Measurements from ENCODE around the gene ENHO. TPM values are rescaled to one million over a fixed set of nuclear protein-coding genes. Genes with fewer than 3 reads are reported as not detected.
A peak's percentile ranks its signal among the peaks of the same experiment; 100 is the strongest.

Gene ENHO
- total RNA-seq (2013), result 7.0 TPM
- polyA plus RNA-seq, result 1 to 10 TPM; 2.3 to 3.2 (median 2.7) TPM
- polyA minus RNA-seq, result 0.83 and 3.6 TPM in 2 replicates
- 0.06 to 2.5 (median 1.0) reads per million in 11 experiments for total RNA-seq

GRCh38 chr9:34522971-34523797 lies at the start of gene ENHO:
Gene ENHO (minus strand): TSS chr9:34522990. CDS start chr9:34521695, 1,295 bp downstream.
- Histone ChIP-seq H2AFZ (ENCODE audit: insufficient read depth, low read depth, low read length, poor library complexity, severe bottlenecking) (peak within 1 kb of the TSS; percentile 59), H3K4me1 (ENCODE audit: control insufficient read depth in 1 of 2, insufficient read depth in 2 of 2, low read length in 2 of 2) (peaks cover 37 to 43% of the 10 kb centered on the region in 2 donors), H3K9ac (ENCODE audit: insufficient read depth, low read length, poor library complexity, severe bottlenecking) (peak within 1 kb of the TSS; percentile 69), H3K79me2 (ENCODE audit: insufficient read depth, low read length) (no peaks in the 10 kb centered on the region), H3K4me3 (replicated peaks in 1 of 3; ENCODE audit: low read depth in 2 of 3, low read length in 3 of 3) (peak within 1 kb of the TSS; percentile 30 to 74 (median 36)), H3K9me3 (replicated peaks in 1 of 2; ENCODE audit: control insufficient read depth in 1 of 2, insufficient read depth in 1 of 2, low read length in 2 of 2) (no peaks in the 10 kb centered on the region), H4K20me1 (ENCODE audit: insufficient read depth, low read length) (no peaks in the 10 kb centered on the region), H3K27me3 (ENCODE audit: control insufficient read depth in 2 of 2, insufficient read depth in 2 of 2, low read length in 2 of 2) (peaks cover 5 to 34% of the 10 kb centered on the region in 2 donors), H3K4me2 (replicated peaks; ENCODE audit: extremely low read depth, low read length, poor library complexity, severe bottlenecking) (peak within 1 kb of the TSS; percentile 85), H3K27ac (ENCODE audit: low read depth in 1 of 2, low read length in 2 of 2) (no peak within 1 kb of the TSS), H3K36me3 (replicated peaks in 1 of 2; ENCODE audit: control insufficient read depth in 1 of 2, insufficient read depth in 2 of 2, low read length in 2 of 2) (no peaks in the 10 kb centered on the region)
- peak within 1 kb of the TSS; percentile 72 to 89 for H3K4me3 Mint-ChIP-seq
- DNase-seq, result peak; percentile 82 to 87 (median 82)
- 6% methylated on average over 50 of the region's 63 CpGs for WGBS (ENCODE audit: insufficient coverage)
- H3K36me3 Mint-ChIP-seq, result peaks cover 0 to 2% of the 10 kb centered on the region in 2 donors
- peaks cover 0 to 2% (median 0%) of the 10 kb centered on the region in 7 donors for H3K9me3 Mint-ChIP-seq
- TF ChIP-seq CTCF (IDR thresholded peaks at IDR 0.05), result no peak
- peak within 1 kb of the TSS in 2 of 7 donors; percentile 13 to 66 for H3K27ac Mint-ChIP-seq
- H3K4me1 Mint-ChIP-seq, result peaks cover 29% of the 10 kb centered on the region
- intact Hi-C loops (cut with micrococcal nuclease), result loop anchor here (5.0 kb wide), 2 partner anchors 66 to 146 kb away; partner anchors contain the start of genes DNAI1 (in 1 of the 2), FAM219A (in 1 of the 2) and MYORG (in 1 of the 2)
- H3K27me3 Mint-ChIP-seq (ENCODE audit: low read depth in 3 of 3), result peaks cover 26 to 36% (median 29%) of the 10 kb centered on the region in 3 donors

GRCh38 chr9:34572092-34572491 lies 49.3 kb upstream of the ENHO start:
- peaks cover 31 to 39% (median 33%) of the 10 kb centered on the region in 3 donors for H3K27me3 Mint-ChIP-seq (ENCODE audit: low read depth in 3 of 3)
- H3K4me1 Mint-ChIP-seq, result no peaks in the 10 kb centered on the region

More at GRCh38 chr9:34572092-34572491, 49.3 kb upstream of the ENHO start:
- H3K4me1 ChIP-seq (ENCODE audit: control insufficient read depth in 1 of 2, insufficient read depth in 2 of 2, low read length in 2 of 2), result no peaks in the 10 kb centered on the region
- no peak overlapping the region for H3K27ac Mint-ChIP-seq
- H3K4me3 Mint-ChIP-seq, result no peak overlapping the region
- H3K36me3 ChIP-seq (replicated peaks in 1 of 2; ENCODE audit: control insufficient read depth in 1 of 2, insufficient read depth in 2 of 2, low read length in 2 of 2), result no peaks in the 10 kb centered on the region
- H3K9me3 ChIP-seq (replicated peaks in 1 of 2; ENCODE audit: control insufficient read depth in 1 of 2, insufficient read depth in 1 of 2, low read length in 2 of 2), result peaks cover 0 to 6% of the 10 kb centered on the region in 2 donors
- no peak overlapping the region for H3K9ac ChIP-seq (ENCODE audit: insufficient read depth, low read length, poor library complexity, severe bottlenecking)
- H3K36me3 Mint-ChIP-seq, result no peaks in the 10 kb centered on the region
- H2AFZ ChIP-seq (ENCODE audit: insufficient read depth, low read depth, low read length, poor library complexity, severe bottlenecking), result no peak overlapping the region
- no peak overlapping the region for H3K4me2 ChIP-seq (replicated peaks; ENCODE audit: extremely low read depth, low read length, poor library complexity, severe bottlenecking)
- H3K4me3 ChIP-seq (replicated peaks in 1 of 3; ENCODE audit: low read depth in 2 of 3, low read length in 3 of 3), result no peak overlapping the region
- H3K9me3 Mint-ChIP-seq, result peaks cover 0 to 2% (median 0%) of the 10 kb centered on the region in 7 donors
- no peak overlapping the region for H3K27ac ChIP-seq (ENCODE audit: low read depth in 1 of 2, low read length in 2 of 2)
- H3K27me3 ChIP-seq (ENCODE audit: control insufficient read depth in 2 of 2, insufficient read depth in 2 of 2, low read length in 2 of 2), result peaks cover 7 to 19% of the 10 kb centered on the region in 2 donors
- no peaks in the 10 kb centered on the region for H4K20me1 ChIP-seq (ENCODE audit: insufficient read depth, low read length)
- peak in 2 of 3 donors; percentile 9 to 46 for DNase-seq
- H3K79me2 ChIP-seq (ENCODE audit: insufficient read depth, low read length), result no peaks in the 10 kb centered on the region
- no peak for TF ChIP-seq CTCF (IDR thresholded peaks at IDR 0.05)
- intact Hi-C loops (cut with micrococcal nuclease), result no loop called here

Measured in CD14-positive monocyte (primary cell).